ENCODE data around the gene DDA1.

DDA1 gene

DNA sequence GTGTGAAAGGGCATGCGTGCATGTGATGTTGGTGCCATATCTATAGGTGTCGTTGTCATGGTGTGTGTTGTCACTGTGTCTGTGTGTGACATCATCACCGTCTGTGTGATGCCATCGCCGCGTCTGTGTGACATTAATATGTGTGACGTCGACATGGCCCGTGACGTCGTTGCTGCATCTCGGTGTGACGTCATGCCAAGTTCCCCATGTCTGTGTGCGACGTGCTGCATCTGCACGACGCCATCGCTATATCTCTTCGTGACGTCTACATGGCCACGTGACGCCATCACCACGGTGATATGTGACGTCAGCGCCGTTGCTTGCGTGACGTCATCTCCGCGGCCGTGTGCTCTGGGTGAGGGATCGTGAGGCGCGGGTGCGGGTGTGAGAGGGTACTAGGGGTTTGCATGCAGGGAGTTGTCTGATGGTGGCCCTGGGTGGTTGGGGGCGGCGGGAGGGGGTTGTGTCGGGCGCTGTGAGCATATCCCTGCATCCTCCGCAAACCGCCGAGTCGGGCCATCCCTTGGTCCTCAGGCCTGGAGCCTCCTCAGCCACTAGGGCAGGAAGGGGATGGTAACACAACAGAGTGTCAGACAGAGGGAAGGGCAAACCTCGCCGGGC lies 42.6 kb downstream of the DDA1 start:
- DNase-seq (ENCODE audit: low read depth) = no peak
- H3K4me3 ChIP-seq (ENCODE audit: low read depth, low read length) = no peak overlapping the region
- TF ChIP-seq, protein P1, sequence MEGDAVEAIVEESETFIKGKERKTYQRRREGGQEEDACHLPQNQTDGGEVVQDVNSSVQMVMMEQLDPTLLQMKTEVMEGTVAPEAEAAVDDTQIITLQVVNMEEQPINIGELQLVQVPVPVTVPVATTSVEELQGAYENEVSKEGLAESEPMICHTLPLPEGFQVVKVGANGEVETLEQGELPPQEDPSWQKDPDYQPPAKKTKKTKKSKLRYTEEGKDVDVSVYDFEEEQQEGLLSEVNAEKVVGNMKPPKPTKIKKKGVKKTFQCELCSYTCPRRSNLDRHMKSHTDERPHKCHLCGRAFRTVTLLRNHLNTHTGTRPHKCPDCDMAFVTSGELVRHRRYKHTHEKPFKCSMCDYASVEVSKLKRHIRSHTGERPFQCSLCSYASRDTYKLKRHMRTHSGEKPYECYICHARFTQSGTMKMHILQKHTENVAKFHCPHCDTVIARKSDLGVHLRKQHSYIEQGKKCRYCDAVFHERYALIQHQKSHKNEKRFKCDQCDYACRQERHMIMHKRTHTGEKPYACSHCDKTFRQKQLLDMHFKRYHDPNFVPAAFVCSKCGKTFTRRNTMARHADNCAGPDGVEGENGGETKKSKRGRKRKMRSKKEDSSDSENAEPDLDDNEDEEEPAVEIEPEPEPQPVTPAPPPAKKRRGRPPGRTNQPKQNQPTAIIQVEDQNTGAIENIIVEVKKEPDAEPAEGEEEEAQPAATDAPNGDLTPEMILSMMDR (conservative IDR thresholded peaks at IDR 0.05; ENCODE audit: low read depth, low read length) = no peak

DNA sequence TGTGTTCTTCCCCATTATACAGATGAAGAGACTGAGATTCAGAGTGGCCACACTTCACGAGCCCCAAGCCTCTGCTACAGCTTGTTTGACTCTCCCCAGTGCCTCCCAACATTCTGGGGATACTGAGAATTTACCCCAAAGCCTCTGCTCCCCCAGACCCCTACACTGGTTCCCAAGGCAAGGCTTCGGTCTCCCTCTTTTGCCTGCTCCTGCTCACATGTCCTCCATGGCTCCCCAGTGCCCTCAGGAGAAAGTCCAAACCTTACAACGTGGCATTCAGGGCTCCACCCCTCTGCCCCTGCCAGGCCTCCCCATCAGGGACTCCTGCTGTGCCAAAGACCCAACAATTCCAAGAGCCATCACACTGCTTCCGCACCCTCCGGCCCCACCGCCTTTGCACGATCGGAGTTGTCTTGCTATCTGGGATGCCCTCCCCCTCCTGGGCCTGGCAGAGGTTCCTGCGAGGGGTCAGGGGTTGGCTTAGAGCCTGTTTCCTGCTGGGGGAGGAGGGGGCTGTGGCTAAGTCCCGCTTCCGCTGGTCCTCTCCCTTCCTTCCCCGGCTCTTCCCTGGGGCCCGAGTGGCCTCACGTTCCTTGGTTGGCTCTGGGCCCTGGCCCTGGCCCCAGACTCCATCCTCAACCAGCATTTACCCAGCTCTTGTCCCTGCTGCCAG lies 43.4 kb downstream of the DDA1 start:
- no peak overlapping the region for H3K4me3 ChIP-seq (ENCODE audit: low read depth, low read length)
- TF ChIP-seq, protein P1 (conservative IDR thresholded peaks at IDR 0.05; ENCODE audit: low read depth, low read length) = no peak

DNA sequence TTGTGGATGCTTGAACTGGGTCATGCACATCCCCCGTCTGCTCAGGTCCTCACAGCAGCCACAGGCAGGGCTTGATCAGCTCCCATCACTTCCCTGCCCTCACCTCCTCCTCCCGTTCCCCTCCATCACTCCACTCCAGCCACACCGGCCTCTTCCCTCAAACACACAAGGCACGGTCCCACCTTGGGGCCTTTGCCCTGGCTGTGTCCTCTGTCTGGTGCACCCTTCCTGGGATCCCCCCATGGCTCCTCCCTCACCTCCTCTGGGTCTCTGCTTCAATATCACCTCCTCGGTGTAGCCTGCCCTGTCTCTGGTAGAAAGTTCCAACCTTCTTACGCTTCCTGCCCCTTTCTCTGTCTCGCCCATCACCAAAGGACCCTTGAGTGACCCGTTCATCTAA lies 44.0 kb downstream of the DDA1 start:
- no peak overlapping the region for H3K4me3 ChIP-seq (ENCODE audit: low read depth, low read length)

More for the DNA sequence above, 43.4 kb downstream of the DDA1 start:
- no peak for DNase-seq (ENCODE audit: low read depth)

DNA sequence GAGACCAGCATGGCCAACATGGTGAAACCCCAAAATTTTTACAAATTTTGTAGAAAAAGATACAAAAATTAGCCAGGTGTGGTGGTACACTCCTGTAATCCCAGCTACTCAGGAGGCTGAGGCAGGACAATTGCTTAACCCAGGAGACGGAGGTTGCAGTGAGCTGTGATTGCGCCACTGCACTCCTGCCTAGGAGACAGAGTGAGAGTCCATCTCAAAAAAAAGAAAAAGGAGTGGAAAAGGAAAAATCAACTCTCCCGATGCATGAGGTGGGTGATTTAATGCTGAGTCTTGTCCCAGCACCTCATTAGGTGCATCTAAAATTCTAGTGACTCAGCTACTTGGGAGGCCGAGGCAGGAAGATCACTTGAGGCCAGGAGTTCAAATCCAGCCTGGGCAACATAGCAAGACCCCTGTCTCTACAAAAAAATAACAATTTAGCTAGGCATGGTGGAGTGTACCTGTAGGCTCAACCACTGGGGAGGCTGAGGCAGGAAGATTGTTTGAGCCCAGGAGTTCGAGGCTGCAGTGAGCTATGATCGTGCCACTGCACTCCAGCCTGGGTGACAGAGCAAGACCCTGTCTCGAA lies 47.8 kb downstream of the DDA1 start:
- TF ChIP-seq, protein P1 (conservative IDR thresholded peaks at IDR 0.05; ENCODE audit: low read depth, low read length) = no peak
- no peak overlapping the region for H3K4me3 ChIP-seq (ENCODE audit: low read depth, low read length)
- no peak for DNase-seq (ENCODE audit: low read depth)

More for the DNA sequence above, 44.0 kb downstream of the DDA1 start:
- DNase-seq (ENCODE audit: low read depth) = no peak
- TF ChIP-seq, protein P1 (conservative IDR thresholded peaks at IDR 0.05; ENCODE audit: low read depth, low read length) = no peak

DNA sequence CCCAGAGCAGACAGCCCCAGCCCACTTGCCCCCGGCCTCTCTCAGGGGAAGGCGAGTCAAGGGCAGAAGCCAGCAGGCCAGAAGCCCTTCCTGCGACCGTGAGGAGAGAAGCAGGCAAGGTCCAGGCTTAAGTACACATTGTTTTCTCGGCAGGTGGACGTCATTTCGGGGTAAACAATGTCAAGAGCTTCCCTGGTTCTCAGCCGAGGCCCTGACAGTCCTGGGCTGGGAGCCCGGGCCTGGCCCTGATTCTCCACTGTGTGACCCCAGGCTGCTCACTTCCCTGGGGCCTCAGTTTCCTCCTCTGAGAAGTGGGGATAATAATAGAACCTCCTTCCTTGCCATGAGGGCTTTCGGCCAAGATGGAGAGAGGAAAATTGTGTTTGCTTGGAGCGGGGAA lies 48.4 kb downstream of the DDA1 start:
- TF ChIP-seq, protein P1 (conservative IDR thresholded peaks at IDR 0.05; ENCODE audit: low read depth, low read length) = no peak
- DNase-seq (ENCODE audit: low read depth) = no peak
- no peak overlapping the region for H3K4me3 ChIP-seq (ENCODE audit: low read depth, low read length)

DNA sequence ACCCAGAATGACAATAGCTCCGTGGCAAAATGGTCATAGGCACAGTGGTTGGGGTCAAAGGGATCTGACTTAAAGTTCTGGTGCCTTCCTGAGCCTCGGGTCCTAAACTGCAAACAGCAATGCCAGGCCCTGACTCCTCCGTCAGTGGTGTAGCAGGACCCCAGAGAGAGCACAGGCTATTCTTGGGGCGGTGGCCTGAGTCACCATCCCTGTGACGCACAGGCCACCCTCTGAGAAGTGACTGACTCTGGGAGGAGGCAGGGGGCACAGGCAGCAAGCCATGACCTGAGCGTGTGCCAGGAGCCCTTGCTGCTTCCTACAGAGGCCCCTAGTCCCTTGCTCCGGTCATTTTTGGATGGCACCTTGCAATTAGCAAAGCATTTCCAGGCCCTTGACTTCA lies 49.0 kb downstream of the DDA1 start:
- DNase-seq (ENCODE audit: low read depth) = peak; percentile 69
- TF ChIP-seq, protein P1 (conservative IDR thresholded peaks at IDR 0.05; ENCODE audit: low read depth, low read length) = no peak
- no peak overlapping the region for H3K4me3 ChIP-seq (ENCODE audit: low read depth, low read length)

Data from choroid plexus epithelial cell (primary cell).